ENCODE results near the gene SLC25A26.

DNA sequence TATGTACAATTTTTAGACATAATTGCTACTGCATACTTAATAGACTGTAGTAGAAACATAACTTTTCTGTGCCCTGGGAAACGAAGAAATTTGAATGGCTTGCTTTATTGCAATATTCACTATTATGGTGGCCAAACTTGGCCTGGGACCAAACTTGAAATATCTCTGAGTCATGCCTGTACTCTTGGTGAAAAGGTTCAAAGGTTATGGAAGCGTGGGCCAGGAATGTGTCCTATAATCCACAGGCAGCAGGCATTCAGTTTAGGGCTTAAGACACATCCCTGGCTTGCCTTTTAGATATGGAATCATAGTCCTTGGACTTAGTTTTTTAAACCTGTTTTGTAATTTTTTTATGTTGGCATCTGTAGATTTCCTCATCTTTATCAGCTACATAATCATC, 155.8 kb downstream of the SLC25A26 start:
- TF ChIP-seq, protein P1, sequence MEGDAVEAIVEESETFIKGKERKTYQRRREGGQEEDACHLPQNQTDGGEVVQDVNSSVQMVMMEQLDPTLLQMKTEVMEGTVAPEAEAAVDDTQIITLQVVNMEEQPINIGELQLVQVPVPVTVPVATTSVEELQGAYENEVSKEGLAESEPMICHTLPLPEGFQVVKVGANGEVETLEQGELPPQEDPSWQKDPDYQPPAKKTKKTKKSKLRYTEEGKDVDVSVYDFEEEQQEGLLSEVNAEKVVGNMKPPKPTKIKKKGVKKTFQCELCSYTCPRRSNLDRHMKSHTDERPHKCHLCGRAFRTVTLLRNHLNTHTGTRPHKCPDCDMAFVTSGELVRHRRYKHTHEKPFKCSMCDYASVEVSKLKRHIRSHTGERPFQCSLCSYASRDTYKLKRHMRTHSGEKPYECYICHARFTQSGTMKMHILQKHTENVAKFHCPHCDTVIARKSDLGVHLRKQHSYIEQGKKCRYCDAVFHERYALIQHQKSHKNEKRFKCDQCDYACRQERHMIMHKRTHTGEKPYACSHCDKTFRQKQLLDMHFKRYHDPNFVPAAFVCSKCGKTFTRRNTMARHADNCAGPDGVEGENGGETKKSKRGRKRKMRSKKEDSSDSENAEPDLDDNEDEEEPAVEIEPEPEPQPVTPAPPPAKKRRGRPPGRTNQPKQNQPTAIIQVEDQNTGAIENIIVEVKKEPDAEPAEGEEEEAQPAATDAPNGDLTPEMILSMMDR (IDR thresholded peaks at IDR 0.05), result no peak
- no peak for TF ChIP-seq POLR2A (IDR thresholded peaks at IDR 0.05)
- TF ChIP-seq EP300 (IDR thresholded peaks at IDR 0.05), result no peak
